Measurements from ENCODE around the gene ALPL. TPM values are rescaled to one million over a fixed set of nuclear protein-coding genes. Genes with fewer than 3 reads are reported as not detected.

The ALPL gene
- total and polyA plus RNA-seq, 2 of the 4 experiments (the other 2 are of a cell fraction): 0.54 to 2.2 TPM

DNA sequence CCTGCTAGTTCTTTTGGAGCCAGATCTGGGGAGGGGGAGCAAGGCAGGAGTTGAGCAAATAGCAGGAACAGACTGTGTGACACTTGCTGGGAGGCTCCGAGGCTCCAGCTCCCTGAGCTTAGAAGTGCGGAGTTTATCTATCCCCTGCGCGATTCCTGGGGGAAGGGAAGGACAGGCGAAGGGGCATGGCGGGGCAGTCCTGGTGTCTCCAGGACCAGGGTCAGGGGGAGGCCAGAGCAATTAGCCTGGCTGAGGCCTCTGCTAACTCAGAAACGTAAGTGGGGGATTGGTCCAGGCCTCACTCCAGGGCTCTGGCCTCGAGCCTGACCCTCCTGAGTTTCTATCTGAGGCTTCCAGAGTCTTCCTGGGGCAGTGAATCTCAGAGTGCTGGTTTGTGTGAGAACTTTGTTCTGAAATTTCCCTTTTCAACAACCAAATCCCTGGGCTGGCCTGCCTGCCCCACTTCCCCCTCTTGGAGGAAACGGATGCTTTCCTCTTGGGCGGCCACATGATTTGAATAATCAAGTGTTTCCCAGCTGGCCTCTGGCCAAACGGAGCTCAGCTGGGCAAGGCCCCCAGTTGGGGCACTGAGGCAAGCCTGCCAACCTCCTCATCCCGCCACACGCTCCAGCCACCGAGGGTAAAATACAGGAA, 15.6 kb downstream of the ALPL start:
- Histone ChIP-seq H3K36me3 (ENCODE audit: control insufficient read depth, insufficient read depth, low read length) (no peaks in the 10 kb centered on the region), H3K4me2 (ENCODE audit: low read depth, low read length) (no peak overlapping the region), H3K23ac (ENCODE audit: low read depth, low read length) (no peak overlapping the region), H3K9me1 (ENCODE audit: insufficient read depth, low read length) (no peaks in the 10 kb centered on the region), H2BK20ac (ENCODE audit: low read depth, low read length) (no peak overlapping the region), H2AFZ (replicated peaks; ENCODE audit: low read length, poor library complexity) (no peak overlapping the region), H3K4me1 (ENCODE audit: control insufficient read depth, insufficient read depth, low read length) (peaks cover 2% of the 10 kb centered on the region; the same call in 1 of the 2 replicates), H3K56ac (ENCODE audit: extremely low read depth, insufficient read depth, low read length) (no peak overlapping the region), H4K91ac (ENCODE audit: insufficient read depth, low read depth, low read length) (no peak overlapping the region), H4K5ac (ENCODE audit: low read depth, low read length) (no peak overlapping the region), H3K18ac (ENCODE audit: low read depth, low read length) (no peak overlapping the region), H3K4ac (ENCODE audit: low read depth, low read length) (no peak overlapping the region), H2BK15ac (ENCODE audit: low read depth, low read length) (no peak overlapping the region), H3K27me3 (ENCODE audit: control insufficient read depth, insufficient read depth, low read length) (peaks cover 6% of the 10 kb centered on the region), H2AK9ac (replicated peaks; ENCODE audit: low read depth, low read length, poor library complexity) (no peak overlapping the region), H3K27ac (ENCODE audit: insufficient read depth, low read length) (no peak overlapping the region), H2BK5ac (ENCODE audit: low read depth, low read length, poor library complexity, severe bottlenecking) (no peak overlapping the region), H2AK5ac (ENCODE audit: low read depth, low read length) (no peak overlapping the region), H3K9ac (ENCODE audit: low read depth, low read length) (no peak overlapping the region), H3K4me3 (ENCODE audit: insufficient read depth, low read depth, low read length) (no peak overlapping the region), H3K79me1 (ENCODE audit: low read depth in 1 of 2, low read length in 2 of 2) (no peaks in the 10 kb centered on the region), H3K9me3 (ENCODE audit: control insufficient read depth, insufficient read depth, low read length) (no peaks in the 10 kb centered on the region), H4K8ac (ENCODE audit: low read depth in 2 of 2, low read length in 2 of 2) (no peak overlapping the region), H3K14ac (replicated peaks; ENCODE audit: low read depth, low read length) (no peak overlapping the region), H2BK120ac (ENCODE audit: low read depth, low read length) (no peak overlapping the region), H4K20me1 (ENCODE audit: insufficient read depth, low read length) (no peaks in the 10 kb centered on the region; the same call in 1 of the 2 replicates)
- dilution Hi-C loops (cut with HindIII; ENCODE audit: low sequenced_read_pairs, unreplicated experiment): no loop called here
- whole genome bisulfite sequencing, 2 experiments (ENCODE audit: extremely low coverage in 2 of 2, insufficient read length in 1 of 2): 50% methylated on average over 2 of the region's 14 CpGs; no CpG with 5 or more reads in 1 of the 2 experiments
- ATAC-seq (ENCODE audit: low read depth) (no peak), DNase-seq (no peak)
- no TSS peak for BruUV-seq (replicated peaks)
- intact Hi-C loops (cut with micrococcal nuclease): no loop called here
- in situ Hi-C loops (cut with MboI; ENCODE audit: low sequenced_read_pairs): no loop called here
- CTCF ChIA-PET: no interaction called here
- POLR2A ChIA-PET (ENCODE audit: unreplicated experiment): no interaction called here
- no peak for TF ChIP-seq FOS (IDR thresholded peaks at IDR 0.05; ENCODE audit: low read depth, low read length)
- TF ChIP-seq, protein P1, sequence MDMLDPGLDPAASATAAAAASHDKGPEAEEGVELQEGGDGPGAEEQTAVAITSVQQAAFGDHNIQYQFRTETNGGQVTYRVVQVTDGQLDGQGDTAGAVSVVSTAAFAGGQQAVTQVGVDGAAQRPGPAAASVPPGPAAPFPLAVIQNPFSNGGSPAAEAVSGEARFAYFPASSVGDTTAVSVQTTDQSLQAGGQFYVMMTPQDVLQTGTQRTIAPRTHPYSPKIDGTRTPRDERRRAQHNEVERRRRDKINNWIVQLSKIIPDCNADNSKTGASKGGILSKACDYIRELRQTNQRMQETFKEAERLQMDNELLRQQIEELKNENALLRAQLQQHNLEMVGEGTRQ (IDR thresholded peaks at IDR 0.05; ENCODE audit: low read depth, low read length): no peak
- TF ChIP-seq, protein P2, sequence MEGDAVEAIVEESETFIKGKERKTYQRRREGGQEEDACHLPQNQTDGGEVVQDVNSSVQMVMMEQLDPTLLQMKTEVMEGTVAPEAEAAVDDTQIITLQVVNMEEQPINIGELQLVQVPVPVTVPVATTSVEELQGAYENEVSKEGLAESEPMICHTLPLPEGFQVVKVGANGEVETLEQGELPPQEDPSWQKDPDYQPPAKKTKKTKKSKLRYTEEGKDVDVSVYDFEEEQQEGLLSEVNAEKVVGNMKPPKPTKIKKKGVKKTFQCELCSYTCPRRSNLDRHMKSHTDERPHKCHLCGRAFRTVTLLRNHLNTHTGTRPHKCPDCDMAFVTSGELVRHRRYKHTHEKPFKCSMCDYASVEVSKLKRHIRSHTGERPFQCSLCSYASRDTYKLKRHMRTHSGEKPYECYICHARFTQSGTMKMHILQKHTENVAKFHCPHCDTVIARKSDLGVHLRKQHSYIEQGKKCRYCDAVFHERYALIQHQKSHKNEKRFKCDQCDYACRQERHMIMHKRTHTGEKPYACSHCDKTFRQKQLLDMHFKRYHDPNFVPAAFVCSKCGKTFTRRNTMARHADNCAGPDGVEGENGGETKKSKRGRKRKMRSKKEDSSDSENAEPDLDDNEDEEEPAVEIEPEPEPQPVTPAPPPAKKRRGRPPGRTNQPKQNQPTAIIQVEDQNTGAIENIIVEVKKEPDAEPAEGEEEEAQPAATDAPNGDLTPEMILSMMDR (conservative IDR thresholded peaks at IDR 0.05; ENCODE audit: low read depth, low read length): no peak
- no peak for TF ChIP-seq MXI1 (IDR thresholded peaks at IDR 0.05; ENCODE audit: borderline replicate concordance, low read depth, low read length)
- no peak for TF ChIP-seq RFX5 (IDR thresholded peaks at IDR 0.05; ENCODE audit: low read depth, low read length)

Data from IMR-90 (cell line).